Kidney capillary endothelial cell (primary cell): Measurements from ENCODE around the gene MYO18A.

Experiments used
- DNase-seq: peaks from one replicate; pipeline ENCODE4 v3.0.0-alpha.2; 2018; ENCODE audit warnings: low spot score

MYO18A gene

GRCh38 chr17:29048440-29049368, 131.5 kb downstream of the MYO18A start:
- DNase-seq = peak; percentile 50

- no peak for DNase-seq
Observed at GRCh38 chr17:29046473-29046839, 133.7 kb downstream of the MYO18A start.

GRCh38 chr17:29045734-29046472, 134.3 kb downstream of the MYO18A start:
- no peak for DNase-seq

GRCh38 chr17:29045026-29045425, 135.2 kb downstream of the MYO18A start:
- no peak for DNase-seq

GRCh38 chr17:29043539-29044145, 136.6 kb downstream of the MYO18A start:
- no peak for DNase-seq

- peak; percentile 33 for DNase-seq
Observed at GRCh38 chr17:29042679-29043538, 137.3 kb downstream of the MYO18A start, which contains the start of gene PIPOX. Gene PIPOX, plus strand, starts transcription at chr17:29043141. Its CDS starts 85 bp downstream, at chr17:29043226.

- DNase-seq = no peak
Observed at GRCh38 chr17:29042026-29042678, 138.0 kb downstream of the MYO18A start.

GRCh38 chr17:29041571-29041970, 138.6 kb downstream of the MYO18A start:
- no peak for DNase-seq

GRCh38 chr17:29041091-29041490, 139.1 kb downstream of the MYO18A start:
- no peak for DNase-seq

- no peak for DNase-seq
Observed at GRCh38 chr17:29039764-29040598, 140.2 kb downstream of the MYO18A start.

- no peak for DNase-seq
Observed at GRCh38 chr17:29038085-29038795, 142.0 kb downstream of the MYO18A start.

- no peak for DNase-seq
Observed at GRCh38 chr17:29037739-29038084, 142.5 kb downstream of the MYO18A start.

GRCh38 chr17:29036584-29036983, 143.6 kb downstream of the MYO18A start:
- DNase-seq = no peak

GRCh38 chr17:29034510-29034909, 145.7 kb downstream of the MYO18A start:
- no peak for DNase-seq

- DNase-seq = no peak
Observed at GRCh38 chr17:29032857-29033197, 147.4 kb downstream of the MYO18A start.

- no peak for DNase-seq
Observed at GRCh38 chr17:29032013-29032856, 148.0 kb downstream of the MYO18A start.

GRCh38 chr17:29031488-29031887, 148.7 kb downstream of the MYO18A start:
- no peak for DNase-seq

GRCh38 chr17:29024316-29024952, 155.8 kb downstream of the MYO18A start:
- DNase-seq = no peak
